Endothelial cell of umbilical vein (primary cell): Measurements from ENCODE around the gene ESPN.

Experiments
- CTCF ChIP-seq, 2 donors: IDR thresholded peaks; 1 replicate in 1 of 2; 2 replicates in 1 of 2; pipeline ENCODE4 v1.5.1; 2011; ENCODE audit warnings: low read length in 2 of 2, mild to moderate bottlenecking in 2 of 2, moderate library complexity in 2 of 2, control low read depth in 1 of 2, inconsistent platforms in 1 of 2, low read depth in 1 of 2; ENCODE audit not compliant: insufficient read depth in 1 of 2; ENCODE audit errors: extremely low read depth in 1 of 2
- EZH2 ChIP-seq: IDR thresholded peaks from 2 replicates; pipeline ENCODE4 v1.6.1; 2012; ENCODE audit warnings: borderline replicate concordance, low read depth, mild to moderate bottlenecking, moderate library complexity, low read length, inconsistent platforms; ENCODE audit not compliant: severe bottlenecking
- JUN ChIP-seq: IDR thresholded peaks from 2 replicates; pipeline ENCODE4 v1.6.1; 2011; ENCODE audit warnings: borderline replicate concordance, low read depth; ENCODE audit not compliant: insufficient read length, insufficient read depth
- POLR2A ChIP-seq: IDR thresholded peaks from 2 replicates; pipeline ENCODE4 v1.6.1; 2012; ENCODE audit warnings: low read depth, mild to moderate bottlenecking, control low read depth, low read length
- POLR2AphosphoS5 ChIP-seq: IDR thresholded peaks from 2 replicates; pipeline ENCODE4 v1.6.1; 2012; ENCODE audit warnings: low read depth, mild to moderate bottlenecking, control low read depth, low read length, moderate library complexity; ENCODE audit not compliant: insufficient read depth
- TF ChIP-seq, protein P1 (sequence below): IDR thresholded peaks from 2 replicates; pipeline ENCODE4 v1.6.1; 2011; ENCODE audit not compliant: insufficient read depth, insufficient read length

GRCh38 chr1:6459850-6460265, 35.3 kb downstream of the ESPN start:
- TF ChIP-seq CTCF (IDR thresholded peaks at IDR 0.05; ENCODE audit: extremely low read depth in 1 of 2, insufficient read depth in 1 of 2, low read depth in 1 of 2, low read length in 2 of 2) (no peak), EZH2 (no peak), POLR2AphosphoS5 (no peak), JUN (no peak), POLR2A (no peak)
- TF ChIP-seq, protein P1, sequence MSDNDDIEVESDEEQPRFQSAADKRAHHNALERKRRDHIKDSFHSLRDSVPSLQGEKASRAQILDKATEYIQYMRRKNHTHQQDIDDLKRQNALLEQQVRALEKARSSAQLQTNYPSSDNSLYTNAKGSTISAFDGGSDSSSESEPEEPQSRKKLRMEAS = no peak
